SK-N-MC (cell line): ENCODE measurements around the gene GORASP1.

ENCODE experiments used
- EZH2 ChIP-seq: fragments of 200-600 bp; sonication (generic); IDR thresholded peaks from one replicate; pipeline ENCODE4 v1.6.1; 2017; ENCODE audit warnings: antibody characterized with exemption
- FOXP2 ChIP-seq: optimal IDR thresholded peaks from 2 replicates; pipeline ENCODE3; 2011; ENCODE audit warnings: mild to moderate bottlenecking, moderate library complexity; ENCODE audit not compliant: insufficient read depth; ENCODE audit errors: extremely low read length, control extremely low read depth
- POLR2AphosphoS5 ChIP-seq: IDR thresholded peaks from 2 replicates; pipeline ENCODE4 v1.6.1; 2012; ENCODE audit warnings: mild to moderate bottlenecking, low read depth, low read length, borderline replicate concordance

DNA sequence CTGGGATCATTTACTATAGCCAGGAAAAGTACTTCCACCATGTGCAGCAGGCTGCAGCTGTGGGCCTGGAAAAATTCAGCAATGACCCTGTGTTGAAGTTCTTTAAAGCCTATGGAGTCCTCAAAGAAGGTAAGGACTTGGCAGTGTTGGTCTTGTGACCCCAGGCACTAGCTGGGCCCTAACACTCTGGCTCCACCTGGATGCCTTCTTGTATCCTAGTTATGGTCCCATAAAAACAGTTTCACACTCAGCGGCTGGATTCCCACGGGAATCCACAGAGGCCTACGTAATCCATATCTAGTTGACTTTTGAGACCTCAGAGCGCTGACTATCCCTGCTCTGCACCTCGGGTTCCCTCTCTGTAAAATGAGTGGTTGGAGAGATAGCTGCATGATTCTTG lies 1.7 kb upstream of the GORASP1 start:
- no peak for TF ChIP-seq POLR2AphosphoS5
- no peak for TF ChIP-seq EZH2
- TF ChIP-seq FOXP2: no peak
